Transverse colon (tissue), 4 donors: ENCODE measurements around the gene UBAC1.
"Not testable (repeated sequence)": the region's sequence is repeated elsewhere in the genome, so short reads cannot be mapped to it uniquely, and the experiment has no call there.

Source experiments
- EP300 ChIP-seq: sonication (generic); formaldehyde crosslinking; IDR thresholded peaks from one replicate; pipeline ENCODE4 v1.6.1; 2017; ENCODE audit warnings: antibody characterized with exemption, low read depth
- POLR2A ChIP-seq: fragments of 450-650 bp; IDR thresholded peaks from one replicate; pipeline ENCODE4 v1.6.1; 2016; ENCODE audit warnings: antibody characterized with exemption, mild to moderate bottlenecking, moderate library complexity
- POLR2AphosphoS5 ChIP-seq, 3 donors: sonication (generic); formaldehyde crosslinking; IDR thresholded peaks; one replicate each; pipeline ENCODE4 v1.6.1; 2016; ENCODE audit warnings: antibody characterized with exemption in 3 of 3
- TF ChIP-seq, protein P1 (sequence below), 5 experiments: fragments of 200-600 bp in 3 of 5; fragments of 450-650 bp in 2 of 5; sonication (generic) in 3 of 5; IDR thresholded peaks; 1 replicate in 2 of 5; 2 replicates in 3 of 5; pipeline ENCODE4 v1.5.1; 2016 to 2017; ENCODE audit warnings: antibody characterized with exemption in 5 of 5, inconsistent platforms in 3 of 5, mild to moderate bottlenecking in 2 of 5, moderate library complexity in 1 of 5

DNA sequence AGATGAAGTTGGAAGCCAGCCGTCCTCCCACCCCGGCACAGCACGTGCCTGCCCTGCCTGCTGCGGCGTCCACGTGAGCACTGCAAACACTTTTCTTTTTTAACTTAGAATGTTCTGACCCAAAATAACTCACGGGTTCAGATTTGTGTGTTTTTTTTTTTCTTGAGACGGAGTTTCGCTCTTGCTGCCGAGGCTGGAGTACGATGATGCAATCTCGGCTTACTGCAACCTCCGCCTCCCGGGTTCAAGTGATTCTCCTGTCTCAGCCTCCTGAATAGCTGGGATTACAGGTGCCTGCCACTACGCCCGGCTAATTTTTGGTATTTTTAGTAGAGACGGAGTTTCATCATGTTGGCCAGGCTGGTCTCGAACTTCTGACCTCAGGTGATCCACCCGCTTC, 14.1 kb downstream of the UBAC1 start:
- TF ChIP-seq, protein P1, sequence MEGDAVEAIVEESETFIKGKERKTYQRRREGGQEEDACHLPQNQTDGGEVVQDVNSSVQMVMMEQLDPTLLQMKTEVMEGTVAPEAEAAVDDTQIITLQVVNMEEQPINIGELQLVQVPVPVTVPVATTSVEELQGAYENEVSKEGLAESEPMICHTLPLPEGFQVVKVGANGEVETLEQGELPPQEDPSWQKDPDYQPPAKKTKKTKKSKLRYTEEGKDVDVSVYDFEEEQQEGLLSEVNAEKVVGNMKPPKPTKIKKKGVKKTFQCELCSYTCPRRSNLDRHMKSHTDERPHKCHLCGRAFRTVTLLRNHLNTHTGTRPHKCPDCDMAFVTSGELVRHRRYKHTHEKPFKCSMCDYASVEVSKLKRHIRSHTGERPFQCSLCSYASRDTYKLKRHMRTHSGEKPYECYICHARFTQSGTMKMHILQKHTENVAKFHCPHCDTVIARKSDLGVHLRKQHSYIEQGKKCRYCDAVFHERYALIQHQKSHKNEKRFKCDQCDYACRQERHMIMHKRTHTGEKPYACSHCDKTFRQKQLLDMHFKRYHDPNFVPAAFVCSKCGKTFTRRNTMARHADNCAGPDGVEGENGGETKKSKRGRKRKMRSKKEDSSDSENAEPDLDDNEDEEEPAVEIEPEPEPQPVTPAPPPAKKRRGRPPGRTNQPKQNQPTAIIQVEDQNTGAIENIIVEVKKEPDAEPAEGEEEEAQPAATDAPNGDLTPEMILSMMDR (IDR thresholded peaks at IDR 0.05): not testable (repeated sequence)
- not testable (repeated sequence) for TF ChIP-seq POLR2A; EP300; POLR2AphosphoS5 (IDR thresholded peaks at IDR 0.05)
